Esophagus squamous epithelium (tissue), 5 donors: ENCODE measurements around the gene EPHA6. TPM values are rescaled to one million over a fixed set of nuclear protein-coding genes. Genes with fewer than 3 reads are reported as not detected.

Source experiments
- DNase-seq: peaks from one replicate; lab custom pipeline; 2025; lab: John Stamatoyannopoulos, UW
- H3K27ac ChIP-seq, 4 donors: fragments of 200-600 bp; sonication (generic); one replicate each; pipeline ENCODE4 v1.5.1; 2016 to 2019; ENCODE audit warnings: mild to moderate bottlenecking in 1 of 4
- H3K27me3 ChIP-seq, 4 donors: fragments of 200-600 bp; sonication (generic); 1 replicate in 3 of 4; 2 replicates in 1 of 4; pipeline versions ENCODE4 v1.5.1 to v1.6.0; 2017 to 2021; ENCODE audit warnings: antibody characterized with exemption in 1 of 4
- H3K36me3 ChIP-seq, 3 donors: fragments of 200-600 bp; sonication (generic); one replicate each; pipeline ENCODE4 v1.5.1; 2016 to 2019
- H3K4me1 ChIP-seq, 3 donors: fragments of 200-600 bp; sonication (generic); one replicate each; pipeline ENCODE4 v1.5.1; 2017 to 2019
- H3K4me3 ChIP-seq, 4 donors: fragments of 200-600 bp; sonication (generic); 1 replicate in 3 of 4; 2 replicates in 1 of 4; pipeline ENCODE4 v1.5.1; 2016 to 2019; ENCODE audit warnings: mild to moderate bottlenecking in 2 of 4, moderate library complexity in 1 of 4
- H3K9me3 ChIP-seq, 3 donors: fragments of 200-600 bp; sonication (generic); one replicate each; pipeline ENCODE4 v1.5.1; 2016 to 2019
- POLR2A ChIP-seq, 4 donors: fragments of 450-650 bp; IDR thresholded peaks; one replicate each; pipeline ENCODE4 v1.6.1; 2017; ENCODE audit warnings: antibody characterized with exemption in 4 of 4, mild to moderate bottlenecking in 4 of 4, moderate library complexity in 3 of 4
- WGBS, 2 donors: methylation state at CpG; one replicate each; pipeline ENCODE4 v1.1.5; 2018; 5-methylcytosine and 5-hydroxymethylcytosine counted together
- intact Hi-C: fragments of 100-400 bp; cut with DNase I; formaldehyde crosslinking; loops from one replicate; pipeline ENCODE4 v1.15.0; 2022
- total RNA-seq, 4 donors: library from RNA; depleted of rRNA; stranded (reverse); fragments of >200 nt; gene quantifications; one replicate each; pipeline ENCODE4 v1.1.0, GENCODE V29; 2016
- TF ChIP-seq, protein P1 (sequence below), 6 experiments: fragments of 450-650 bp in 4 of 6; fragments of 200-600 bp in 2 of 6; sonication (generic) in 2 of 6; IDR thresholded peaks; one replicate each; pipeline ENCODE4 v1.5.1; 2016 to 2019; ENCODE audit warnings: antibody characterized with exemption in 6 of 6, mild to moderate bottlenecking in 4 of 6, moderate library complexity in 4 of 6
- donor health status: DM: yes; HTN: yes; CAD: no.

Gene EPHA6
- total RNA-seq, 4 donors from 2014 or later = 0.34 to 2.9 (median 1.5) TPM

DNA sequence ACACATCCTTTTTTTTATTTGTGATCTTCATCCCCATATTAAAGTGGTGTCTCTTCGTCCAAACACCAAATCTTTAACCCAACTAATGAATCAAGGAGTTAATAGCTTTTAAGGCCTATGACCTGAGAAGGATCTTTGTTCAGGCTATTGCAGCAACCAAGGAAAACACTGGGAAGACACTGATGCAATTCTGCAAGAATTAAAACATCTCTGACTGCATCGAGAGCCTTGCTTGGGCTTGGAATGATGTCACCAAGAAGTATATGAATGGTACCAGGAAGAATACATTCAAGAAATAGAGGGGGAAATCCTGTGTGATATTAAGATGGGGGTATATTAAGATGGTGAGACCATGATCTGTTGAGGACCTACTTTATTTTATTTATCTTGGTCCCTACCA is 736.0 kb downstream of the EPHA6 start:
- 79% methylated on average over 2 of the region's 2 CpGs for WGBS, 2 donors
- intact Hi-C loops = no loop called here
- no peak overlapping the region for H3K4me3 ChIP-seq
- no peak for TF ChIP-seq POLR2A (IDR thresholded peaks at IDR 0.05)
- TF ChIP-seq, protein P1, sequence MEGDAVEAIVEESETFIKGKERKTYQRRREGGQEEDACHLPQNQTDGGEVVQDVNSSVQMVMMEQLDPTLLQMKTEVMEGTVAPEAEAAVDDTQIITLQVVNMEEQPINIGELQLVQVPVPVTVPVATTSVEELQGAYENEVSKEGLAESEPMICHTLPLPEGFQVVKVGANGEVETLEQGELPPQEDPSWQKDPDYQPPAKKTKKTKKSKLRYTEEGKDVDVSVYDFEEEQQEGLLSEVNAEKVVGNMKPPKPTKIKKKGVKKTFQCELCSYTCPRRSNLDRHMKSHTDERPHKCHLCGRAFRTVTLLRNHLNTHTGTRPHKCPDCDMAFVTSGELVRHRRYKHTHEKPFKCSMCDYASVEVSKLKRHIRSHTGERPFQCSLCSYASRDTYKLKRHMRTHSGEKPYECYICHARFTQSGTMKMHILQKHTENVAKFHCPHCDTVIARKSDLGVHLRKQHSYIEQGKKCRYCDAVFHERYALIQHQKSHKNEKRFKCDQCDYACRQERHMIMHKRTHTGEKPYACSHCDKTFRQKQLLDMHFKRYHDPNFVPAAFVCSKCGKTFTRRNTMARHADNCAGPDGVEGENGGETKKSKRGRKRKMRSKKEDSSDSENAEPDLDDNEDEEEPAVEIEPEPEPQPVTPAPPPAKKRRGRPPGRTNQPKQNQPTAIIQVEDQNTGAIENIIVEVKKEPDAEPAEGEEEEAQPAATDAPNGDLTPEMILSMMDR (IDR thresholded peaks at IDR 0.05) = no peak
- no peak for DNase-seq
- H3K9me3 ChIP-seq = no peaks in the 10 kb centered on the region
- no peaks in the 10 kb centered on the region for H3K27me3 ChIP-seq
- H3K36me3 ChIP-seq = no peaks in the 10 kb centered on the region
- H3K4me1 ChIP-seq = no peaks in the 10 kb centered on the region
- H3K27ac ChIP-seq = no peak overlapping the region

DNA sequence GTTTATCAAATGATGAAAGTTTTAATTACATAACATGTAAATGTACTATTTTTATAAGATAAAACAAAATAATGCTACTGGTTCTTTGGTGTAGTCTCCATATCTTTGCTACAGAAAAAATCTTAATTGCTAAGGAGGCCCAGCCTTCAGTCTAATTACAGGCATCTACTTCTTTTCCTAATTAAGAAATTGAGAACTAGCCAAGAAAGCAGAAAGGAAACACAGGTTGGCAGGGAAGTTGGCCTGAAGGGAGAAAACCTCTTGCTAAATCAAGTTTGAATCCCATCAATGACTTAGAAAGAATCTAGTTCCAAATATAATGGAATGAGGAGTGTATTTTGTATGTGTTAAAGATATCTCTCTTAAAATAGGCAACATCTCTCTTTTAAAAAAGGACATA is 737.8 kb downstream of the EPHA6 start:
- Histone ChIP-seq H3K4me3 (no peak overlapping the region), H3K27ac (no peak overlapping the region), H3K36me3 (no peaks in the 10 kb centered on the region), H3K27me3 (no peaks in the 10 kb centered on the region), H3K9me3 (no peaks in the 10 kb centered on the region), H3K4me1 (no peaks in the 10 kb centered on the region)
- no peak for DNase-seq
- intact Hi-C loops = no loop called here
- TF ChIP-seq POLR2A (IDR thresholded peaks at IDR 0.05) = no peak
- TF ChIP-seq, protein P1 (IDR thresholded peaks at IDR 0.05) = no peak

DNA sequence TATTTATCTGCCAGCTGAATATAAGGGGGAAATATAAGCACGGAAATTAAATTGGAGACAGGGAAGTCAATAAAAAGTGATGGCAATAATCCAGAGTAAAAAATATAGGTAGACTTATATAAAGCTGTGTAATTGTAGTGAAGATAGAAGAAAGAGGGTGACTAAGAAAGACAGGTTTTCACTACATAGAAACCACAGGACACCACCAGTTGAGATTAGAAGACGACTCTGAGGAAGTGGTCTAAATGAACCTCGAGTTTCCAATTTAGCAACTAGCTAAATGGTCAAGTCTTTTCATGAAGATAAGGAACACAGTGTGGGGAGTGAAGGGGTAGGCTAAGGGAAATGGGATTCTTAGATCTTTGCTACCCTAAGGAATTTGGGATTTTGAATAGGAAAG is 761.3 kb downstream of the EPHA6 start:
- no peaks in the 10 kb centered on the region for H3K36me3 ChIP-seq
- no peak for DNase-seq
- H3K27me3 ChIP-seq = no peaks in the 10 kb centered on the region
- TF ChIP-seq POLR2A (IDR thresholded peaks at IDR 0.05) = no peak
- TF ChIP-seq, protein P1 (IDR thresholded peaks at IDR 0.05) = no peak
- H3K27ac ChIP-seq = no peak overlapping the region
- H3K4me3 ChIP-seq = no peak overlapping the region
- no peaks in the 10 kb centered on the region for H3K4me1 ChIP-seq
- WGBS, 2 donors = 64 to 67% methylated on average over 3 of the region's 3 CpGs
- H3K9me3 ChIP-seq = no peaks in the 10 kb centered on the region
- intact Hi-C loops = no loop called here

DNA sequence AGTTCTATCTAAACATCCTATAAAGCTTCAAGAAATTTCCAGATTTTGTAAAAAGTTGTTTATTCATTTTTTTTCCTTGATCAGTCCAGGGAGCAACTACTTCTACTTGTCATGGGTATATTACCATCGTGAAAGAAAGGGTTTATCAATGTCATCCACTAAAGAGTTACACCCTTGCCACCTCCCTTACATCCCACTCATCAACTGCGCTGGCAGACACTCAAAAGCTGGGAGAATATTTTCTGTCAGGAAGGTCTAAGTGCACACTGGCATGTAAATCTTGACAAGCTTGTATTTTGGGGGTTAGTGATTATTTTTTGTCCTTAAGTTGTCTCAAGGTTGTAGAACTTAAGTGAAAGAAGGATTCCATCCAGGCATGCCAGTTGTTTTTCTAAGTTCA is 761.8 kb downstream of the EPHA6 start:
- TF ChIP-seq, protein P1 (IDR thresholded peaks at IDR 0.05) = no peak
- H3K4me3 ChIP-seq = no peak overlapping the region
- intact Hi-C loops = no loop called here
- H3K36me3 ChIP-seq = no peaks in the 10 kb centered on the region
- H3K9me3 ChIP-seq = no peaks in the 10 kb centered on the region
- 52 to 60% methylated on average over 2 of the region's 2 CpGs for WGBS, 2 donors
- no peaks in the 10 kb centered on the region for H3K27me3 ChIP-seq
- no peak overlapping the region for H3K27ac ChIP-seq
- no peak for DNase-seq
- H3K4me1 ChIP-seq = no peaks in the 10 kb centered on the region

DNA sequence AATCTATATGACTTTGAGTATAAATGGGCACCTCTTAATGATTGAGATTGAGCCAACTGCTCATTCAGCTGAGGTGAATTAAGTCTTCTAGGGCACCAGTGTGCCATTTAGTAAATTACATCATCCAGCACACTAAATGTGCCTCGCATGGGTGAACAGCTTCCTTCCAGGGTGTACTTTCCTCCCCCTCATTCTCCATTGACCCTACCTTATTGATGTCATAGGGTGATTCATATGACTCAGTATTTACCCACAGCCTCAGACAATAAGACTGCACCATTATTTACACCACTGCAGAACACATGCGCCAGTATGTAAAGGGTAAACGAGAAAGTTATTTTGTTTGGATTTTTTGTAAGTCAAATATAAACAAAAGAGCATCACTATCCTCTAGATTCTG is 765.0 kb downstream of the EPHA6 start:
- DNase-seq = no peak

More for the DNA sequence above, 765.0 kb downstream of the EPHA6 start:
- no peaks in the 10 kb centered on the region for H3K4me1 ChIP-seq
- H3K4me3 ChIP-seq = no peak overlapping the region
- H3K36me3 ChIP-seq = no peaks in the 10 kb centered on the region
- WGBS, 2 donors = 60 to 69% methylated on average over 3 of the region's 3 CpGs
- no peaks in the 10 kb centered on the region for H3K27me3 ChIP-seq
- H3K9me3 ChIP-seq = no peaks in the 10 kb centered on the region
- no peak overlapping the region for H3K27ac ChIP-seq
- intact Hi-C loops = no loop called here
- TF ChIP-seq POLR2A (IDR thresholded peaks at IDR 0.05) = no peak
- TF ChIP-seq, protein P1 (IDR thresholded peaks at IDR 0.05) = no peak
